Measurements from ENCODE around the gene IQGAP2.
"Not testable (repeated sequence)": the region's sequence is repeated elsewhere in the genome, so short reads cannot be mapped to it uniquely, and the experiment has no call there.

Gene IQGAP2

GRCh38 chr5:76736679-76737556 lies 333.8 kb downstream of the IQGAP2 start:
- no peak for DNase-seq

GRCh38 chr5:76737846-76738245 lies 334.8 kb downstream of the IQGAP2 start:
- DNase-seq, result no peak

GRCh38 chr5:76741506-76741905 lies 338.4 kb downstream of the IQGAP2 start:
- not testable (repeated sequence) for DNase-seq

GRCh38 chr5:76742583-76742982 lies 339.5 kb downstream of the IQGAP2 start:
- no peak for DNase-seq

- no peak for DNase-seq
Observed at GRCh38 chr5:76744632-76745031, 341.5 kb downstream of the IQGAP2 start.

- no peak for DNase-seq
Observed at GRCh38 chr5:76745670-76746069, 342.6 kb downstream of the IQGAP2 start.

GRCh38 chr5:76746677-76747076 lies 343.6 kb downstream of the IQGAP2 start:
- DNase-seq, result no peak

- no peak for DNase-seq
Observed at GRCh38 chr5:76747706-76748105, 344.6 kb downstream of the IQGAP2 start.

GRCh38 chr5:76751291-76751690 lies 348.2 kb downstream of the IQGAP2 start:
- DNase-seq, result no peak

- no peak for DNase-seq
Observed at GRCh38 chr5:76754668-76755078, 351.6 kb downstream of the IQGAP2 start.

- no peak for DNase-seq
Observed at GRCh38 chr5:76755779-76756637, 352.9 kb downstream of the IQGAP2 start.

- DNase-seq, result no peak
Observed at GRCh38 chr5:76757049-76757448, 354.0 kb downstream of the IQGAP2 start.

All from anterior cingulate cortex (tissue), 58 donors.